Lower leg skin (tissue), 3 donors: ENCODE results near the gene SLC43A3.

Experiments
- CTCF ChIP-seq, 3 donors: fragments of 450-650 bp; IDR thresholded peaks; one replicate each; pipeline ENCODE4 v1.5.1; 2016; ENCODE audit warnings: antibody characterized with exemption in 3 of 3, mild to moderate bottlenecking in 3 of 3, moderate library complexity in 2 of 3
- POLR2A ChIP-seq, 2 donors: fragments of 450-650 bp; IDR thresholded peaks; one replicate each; pipeline ENCODE4 v1.6.1; 2016 to 2017; ENCODE audit warnings: antibody characterized with exemption in 2 of 2, mild to moderate bottlenecking in 1 of 2, moderate library complexity in 1 of 2

- TF ChIP-seq POLR2A (IDR thresholded peaks at IDR 0.05) (no peak), CTCF (IDR thresholded peaks at IDR 0.05) (no peak)
Measured at GRCh38 chr11:57429946-57430345, 3.0 kb upstream of the SLC43A3 start.
